ENCODE measurements around the gene PRF1. TPM values are rescaled to one million over a fixed set of nuclear protein-coding genes. Genes with fewer than 3 reads are reported as not detected.
"Not testable (repeated sequence)": the region's sequence is repeated elsewhere in the genome, so short reads cannot be mapped to it uniquely, and the experiment has no call there.

PRF1 gene
- total and polyA plus RNA-seq, 4 donors: 2.5 to 3.1 (median 2.8) TPM

DNA sequence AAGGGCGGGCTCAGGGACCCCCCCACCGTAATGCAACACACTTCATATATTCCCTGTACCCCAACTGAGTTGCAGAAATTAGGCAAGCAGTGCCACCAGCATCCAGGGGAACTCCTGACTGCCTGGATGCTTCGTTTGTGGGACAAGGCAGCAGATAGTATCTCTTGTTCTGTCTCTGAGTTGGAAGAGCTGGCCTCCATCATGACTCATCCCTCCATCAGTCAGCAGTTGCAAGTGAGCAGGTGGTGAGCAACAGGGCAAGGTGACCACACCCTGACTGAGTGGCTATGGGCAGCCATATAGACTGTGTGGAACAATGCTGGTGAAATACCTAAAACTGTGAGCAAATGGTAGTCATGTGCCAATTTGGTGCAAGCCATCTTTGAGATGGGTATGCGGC lies 47.0 kb upstream of the PRF1 start:
- TF ChIP-seq EGR1 (IDR thresholded peaks at IDR 0.05; ENCODE audit: low read depth in 2 of 2) (no peak), YY1 (IDR thresholded peaks at IDR 0.05) (no peak), CTCF (IDR thresholded peaks at IDR 0.05; ENCODE audit: low read depth, low read length, missing input control) (no peak), JUND (IDR thresholded peaks at IDR 0.05) (no peak), RXRA (IDR thresholded peaks at IDR 0.05) (no peak), FOXA2 (IDR thresholded peaks at IDR 0.05) (no peak), HNF4G (IDR thresholded peaks at IDR 0.05) (no peak), TAF1 (conservative IDR thresholded peaks at IDR 0.05) (no peak), FOXA1 (IDR thresholded peaks at IDR 0.05) (no peak)
- TF ChIP-seq, protein P1, sequence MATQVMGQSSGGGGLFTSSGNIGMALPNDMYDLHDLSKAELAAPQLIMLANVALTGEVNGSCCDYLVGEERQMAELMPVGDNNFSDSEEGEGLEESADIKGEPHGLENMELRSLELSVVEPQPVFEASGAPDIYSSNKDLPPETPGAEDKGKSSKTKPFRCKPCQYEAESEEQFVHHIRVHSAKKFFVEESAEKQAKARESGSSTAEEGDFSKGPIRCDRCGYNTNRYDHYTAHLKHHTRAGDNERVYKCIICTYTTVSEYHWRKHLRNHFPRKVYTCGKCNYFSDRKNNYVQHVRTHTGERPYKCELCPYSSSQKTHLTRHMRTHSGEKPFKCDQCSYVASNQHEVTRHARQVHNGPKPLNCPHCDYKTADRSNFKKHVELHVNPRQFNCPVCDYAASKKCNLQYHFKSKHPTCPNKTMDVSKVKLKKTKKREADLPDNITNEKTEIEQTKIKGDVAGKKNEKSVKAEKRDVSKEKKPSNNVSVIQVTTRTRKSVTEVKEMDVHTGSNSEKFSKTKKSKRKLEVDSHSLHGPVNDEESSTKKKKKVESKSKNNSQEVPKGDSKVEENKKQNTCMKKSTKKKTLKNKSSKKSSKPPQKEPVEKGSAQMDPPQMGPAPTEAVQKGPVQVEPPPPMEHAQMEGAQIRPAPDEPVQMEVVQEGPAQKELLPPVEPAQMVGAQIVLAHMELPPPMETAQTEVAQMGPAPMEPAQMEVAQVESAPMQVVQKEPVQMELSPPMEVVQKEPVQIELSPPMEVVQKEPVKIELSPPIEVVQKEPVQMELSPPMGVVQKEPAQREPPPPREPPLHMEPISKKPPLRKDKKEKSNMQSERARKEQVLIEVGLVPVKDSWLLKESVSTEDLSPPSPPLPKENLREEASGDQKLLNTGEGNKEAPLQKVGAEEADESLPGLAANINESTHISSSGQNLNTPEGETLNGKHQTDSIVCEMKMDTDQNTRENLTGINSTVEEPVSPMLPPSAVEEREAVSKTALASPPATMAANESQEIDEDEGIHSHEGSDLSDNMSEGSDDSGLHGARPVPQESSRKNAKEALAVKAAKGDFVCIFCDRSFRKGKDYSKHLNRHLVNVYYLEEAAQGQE (IDR thresholded peaks at IDR 0.05): no peak
- no peaks in the 10 kb centered on the region for H3K36me3 ChIP-seq (ENCODE audit: control insufficient read depth in 4 of 4, insufficient read depth in 3 of 4, low read depth in 1 of 4, low read length in 3 of 4)
- peaks cover 0 to 4% (median 2%) of the 10 kb centered on the region in 4 donors for H3K9me3 ChIP-seq (ENCODE audit: control insufficient read depth in 4 of 4, low read length in 3 of 4)
- 70% methylated on average over 4 of the region's 4 CpGs for WGBS
- no peak overlapping the region for H3K4me3 ChIP-seq (ENCODE audit: low read depth in 1 of 3, low read length in 3 of 3)
- no peak for DNase-seq (ENCODE audit: low spot score)
- H3K4me1 ChIP-seq (ENCODE audit: control insufficient read depth in 4 of 4, insufficient read depth in 4 of 4, low read length in 3 of 4): no peaks in the 10 kb centered on the region
- H3K27ac ChIP-seq (ENCODE audit: low read depth in 1 of 2, low read length in 2 of 2): no peak overlapping the region
- no peak overlapping the region for H3K9ac ChIP-seq (ENCODE audit: low read depth in 1 of 2, low read length in 2 of 2)
- peaks cover 0 to 3% (median 0%) of the 10 kb centered on the region in 4 donors for H3K27me3 ChIP-seq (ENCODE audit: control insufficient read depth in 4 of 4, insufficient read depth in 4 of 4, low read length in 3 of 4)

DNA sequence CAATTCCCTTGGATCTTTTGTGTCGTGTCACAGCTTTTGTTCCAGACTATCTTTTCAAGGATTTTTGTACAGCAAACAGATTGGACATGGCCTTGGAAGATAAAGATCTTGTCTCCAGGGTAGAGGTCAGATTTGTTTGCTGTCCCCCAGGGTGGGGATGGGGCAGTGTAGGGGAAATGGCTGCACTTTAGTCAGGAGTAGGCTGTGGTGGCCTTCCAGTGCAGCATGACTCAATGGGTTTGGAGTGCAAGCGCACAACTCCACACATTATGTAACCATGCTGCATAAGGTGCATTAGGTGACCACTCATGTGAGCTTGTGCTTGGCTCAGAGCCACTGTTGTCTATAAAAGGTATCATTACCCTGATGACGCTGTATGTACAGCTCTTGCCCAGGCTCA lies 45.9 kb upstream of the PRF1 start:
- no peak for DNase-seq (ENCODE audit: low spot score)
- Histone ChIP-seq H3K9ac (ENCODE audit: low read depth in 1 of 2, low read length in 2 of 2) (no peak overlapping the region), H3K4me1 (ENCODE audit: control insufficient read depth in 4 of 4, insufficient read depth in 4 of 4, low read length in 3 of 4) (no peaks in the 10 kb centered on the region), H3K4me3 (ENCODE audit: low read depth in 1 of 3, low read length in 3 of 3) (no peak overlapping the region), H3K36me3 (ENCODE audit: control insufficient read depth in 4 of 4, insufficient read depth in 3 of 4, low read depth in 1 of 4, low read length in 3 of 4) (no peaks in the 10 kb centered on the region), H3K27ac (ENCODE audit: low read depth in 1 of 2, low read length in 2 of 2) (no peak overlapping the region), H3K9me3 (ENCODE audit: control insufficient read depth in 4 of 4, low read length in 3 of 4) (peaks cover 0 to 4% (median 2%) of the 10 kb centered on the region in 4 donors), H3K27me3 (ENCODE audit: control insufficient read depth in 4 of 4, insufficient read depth in 4 of 4, low read length in 3 of 4) (peaks cover 0 to 3% (median 0%) of the 10 kb centered on the region in 4 donors)
- TF ChIP-seq ZBTB33 (IDR thresholded peaks at IDR 0.05): no peak
- 93% methylated on average over 3 of the region's 3 CpGs for WGBS

DNA sequence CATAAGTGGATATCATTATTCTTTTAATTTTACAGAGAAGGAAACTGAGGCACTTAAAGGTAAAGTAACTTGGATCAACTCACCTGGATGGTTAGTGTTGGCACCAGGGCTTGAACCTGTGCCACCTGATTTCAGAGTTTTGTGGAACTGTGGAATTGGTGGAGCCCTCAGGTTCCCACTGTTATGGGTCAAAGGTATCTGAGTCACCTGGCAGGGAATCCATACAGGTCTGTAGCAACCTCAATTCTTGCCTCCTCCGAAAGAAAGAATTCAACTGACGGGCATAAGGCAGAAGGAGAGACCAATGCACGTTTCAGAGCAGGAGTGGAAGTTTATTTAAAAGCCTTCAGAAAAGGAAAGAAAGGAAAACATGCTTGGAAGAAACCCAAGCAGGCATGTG lies 44.5 kb upstream of the PRF1 start:
- TF ChIP-seq SP1 (IDR thresholded peaks at IDR 0.05): no peak
- no peak for TF ChIP-seq RXRA (IDR thresholded peaks at IDR 0.05)
- no peak for TF ChIP-seq ZBTB33 (IDR thresholded peaks at IDR 0.05)
- no peak for TF ChIP-seq HNF4G (IDR thresholded peaks at IDR 0.05)

GRCh38 chr10:70644959-70645358 lies 42.4 kb upstream of the PRF1 start:
- DNase-seq (ENCODE audit: low spot score); H3K9ac ChIP-seq (ENCODE audit: low read depth in 1 of 2, low read length in 2 of 2); H3K9me3 ChIP-seq (ENCODE audit: control insufficient read depth in 4 of 4, low read length in 3 of 4); H3K36me3 ChIP-seq (ENCODE audit: control insufficient read depth in 4 of 4, insufficient read depth in 3 of 4, low read depth in 1 of 4, low read length in 3 of 4); H3K27me3 ChIP-seq (ENCODE audit: control insufficient read depth in 4 of 4, insufficient read depth in 4 of 4, low read length in 3 of 4); H3K4me1 ChIP-seq (ENCODE audit: control insufficient read depth in 4 of 4, insufficient read depth in 4 of 4, low read length in 3 of 4); H3K4me3 ChIP-seq (ENCODE audit: low read depth in 1 of 3, low read length in 3 of 3); H3K27ac ChIP-seq (ENCODE audit: low read depth in 1 of 2, low read length in 2 of 2): not testable (repeated sequence)
- WGBS: 50% methylated on average over 8 of the region's 8 CpGs

More for the DNA sequence above, 44.5 kb upstream of the PRF1 start:
- Histone ChIP-seq H3K4me1 (ENCODE audit: control insufficient read depth in 4 of 4, insufficient read depth in 4 of 4, low read length in 3 of 4) (no peaks in the 10 kb centered on the region), H3K27me3 (ENCODE audit: control insufficient read depth in 4 of 4, insufficient read depth in 4 of 4, low read length in 3 of 4) (peaks cover 0 to 3% (median 0%) of the 10 kb centered on the region in 4 donors), H3K27ac (ENCODE audit: low read depth in 1 of 2, low read length in 2 of 2) (no peak overlapping the region), H3K36me3 (ENCODE audit: control insufficient read depth in 4 of 4, insufficient read depth in 3 of 4, low read depth in 1 of 4, low read length in 3 of 4) (no peaks in the 10 kb centered on the region), H3K9ac (ENCODE audit: low read depth in 1 of 2, low read length in 2 of 2) (no peak overlapping the region), H3K9me3 (ENCODE audit: control insufficient read depth in 4 of 4, low read length in 3 of 4) (peaks cover 0 to 4% (median 2%) of the 10 kb centered on the region in 4 donors), H3K4me3 (ENCODE audit: low read depth in 1 of 3, low read length in 3 of 3) (no peak overlapping the region)
- 60% methylated on average over 3 of the region's 3 CpGs for WGBS
- DNase-seq (ENCODE audit: low spot score): no peak
